Activated CD4-positive, alpha-beta T cell treated with anti-CD3 and anti-CD28 coated beads for 36 hours (primary cell): ENCODE data around the gene DTX1. TPM values are rescaled to one million over a fixed set of nuclear protein-coding genes. Genes with fewer than 3 reads are reported as not detected.

ENCODE experiments used
- ATAC-seq: fragments of 200-7000 bp; cut with Tn5 transposase; one replicate; pipeline ENCODE4 v1.10.0; 2021; ENCODE audit warnings: mild to moderate bottlenecking, moderate library complexity
- CTCF ChIA-PET: fragments of 350-600 bp; sonication (Branson Sonifier 250); formaldehyde crosslinking; loops from one replicate; lab custom pipeline; 2021; ENCODE audit warnings: antibody characterized with exemption; lab: Charles Lee
- POLR2A ChIA-PET: fragments of 350-600 bp; sonication (Branson Sonifier 250); formaldehyde crosslinking; loops from one replicate; lab custom pipeline; 2021; ENCODE audit warnings: antibody characterized with exemption, inconsistent platforms; lab: Charles Lee
- DNase-seq: peaks from one replicate; pipeline ENCODE4 v3.0.0-alpha.2; 2020
- H3K27ac Mint-ChIP-seq: one replicate; pipeline ENCODE4 v1.8.0; 2021; ENCODE audit warnings: mixed read lengths
- H3K27me3 Mint-ChIP-seq: one replicate; pipeline ENCODE4 v1.8.0; 2021; ENCODE audit warnings: mixed read lengths
- H3K36me3 Mint-ChIP-seq: one replicate; pipeline ENCODE4 v1.8.0; 2021; ENCODE audit warnings: low read depth, mixed read lengths
- H3K4me1 Mint-ChIP-seq: one replicate; pipeline ENCODE4 v1.8.0; 2021; ENCODE audit warnings: mixed read lengths
- H3K4me3 Mint-ChIP-seq: one replicate; pipeline ENCODE4 v1.8.0; 2021; ENCODE audit warnings: mild to moderate bottlenecking, moderate library complexity, mixed read lengths
- H3K9me3 Mint-ChIP-seq: one replicate; pipeline ENCODE4 v1.8.0; 2021; ENCODE audit warnings: low read depth, mixed read lengths
- intact Hi-C, 2 experiments: fragments of 100-400 bp; cut with DNase I in 1 of 2; cut with micrococcal nuclease in 1 of 2; formaldehyde crosslinking; loops; one replicate each; pipeline versions ENCODE4 v1.14.2 to v1.15.1; 2022 to 2024; cut with DNase I, micrococcal nuclease
- total RNA-seq, 2 experiments: library from RNA; stranded (reverse); gene quantifications; one replicate each; pipeline ENCODE4 v1.2.3, GENCODE V29; 2021

DTX1 gene
- total RNA-seq, 2 experiments from 2014 or later: 12.0 to 12.9 TPM

DNA sequence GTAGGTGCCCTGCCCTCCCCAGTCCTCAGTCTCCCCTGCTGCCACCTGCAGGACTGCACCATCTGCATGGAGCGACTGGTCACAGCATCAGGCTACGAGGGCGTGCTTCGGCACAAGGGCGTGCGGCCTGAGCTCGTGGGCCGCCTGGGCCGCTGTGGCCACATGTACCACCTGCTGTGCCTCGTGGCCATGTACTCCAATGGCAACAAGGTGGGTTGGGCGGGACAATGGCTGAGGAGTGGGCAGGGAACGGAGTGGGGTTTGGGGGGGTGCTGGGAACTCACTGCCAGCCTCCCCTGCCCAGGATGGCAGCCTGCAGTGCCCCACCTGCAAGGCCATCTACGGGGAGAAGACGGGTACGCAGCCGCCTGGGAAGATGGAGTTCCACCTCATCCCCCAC is 38.2 kb downstream of the DTX1 start:
- ChIA-PET CTCF (no interaction called here), POLR2A (interaction anchor here (0.6 kb wide), 1 partner anchor 89 kb away, joined by 4 read pairs; no protein-coding TSS in a partner anchor)
- Mint-ChIP-seq H3K9me3 (no peaks in the 10 kb centered on the region), H3K4me3 (no peak overlapping the region), H3K4me1 (peaks cover 52% of the 10 kb centered on the region), H3K27me3 (no peaks in the 10 kb centered on the region), H3K36me3 (no peaks in the 10 kb centered on the region), H3K27ac (no peak overlapping the region)
- intact Hi-C loops: loop anchor here (5.0 to 10.0 kb wide), 4 partner anchors 58 to 187 kb away; partner anchors contain the start of gene OAS1 (in 1 of the 2)
- DNase-seq (no peak), ATAC-seq (no peak)

DNA sequence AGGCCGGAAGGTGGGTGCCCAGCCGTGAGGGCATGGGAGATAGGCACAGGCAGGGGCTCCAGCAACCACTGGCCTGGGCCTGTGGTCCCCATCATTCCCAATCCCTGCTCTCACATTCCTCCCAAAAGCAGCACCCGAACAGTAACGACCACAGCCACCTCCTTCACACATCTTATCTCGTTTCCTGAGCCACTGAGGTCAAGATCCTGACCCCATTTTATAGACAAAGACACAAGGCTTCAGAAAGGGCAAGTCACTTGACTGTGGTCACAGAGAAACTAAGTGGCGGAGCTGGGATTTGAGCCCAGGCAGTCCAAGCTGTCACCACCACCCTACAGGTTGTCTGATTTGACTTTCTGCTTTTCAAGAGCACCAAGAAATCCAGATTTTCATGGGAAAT is 38.9 kb downstream of the DTX1 start:
- Mint-ChIP-seq H3K4me1 (peaks cover 46% of the 10 kb centered on the region), H3K9me3 (no peaks in the 10 kb centered on the region), H3K4me3 (no peak overlapping the region), H3K36me3 (no peaks in the 10 kb centered on the region), H3K27me3 (no peaks in the 10 kb centered on the region), H3K27ac (no peak overlapping the region)
- intact Hi-C loops: loop anchor here (5.0 to 10.0 kb wide), 4 partner anchors 57 to 188 kb away; partner anchors contain the start of gene OAS1 (in 1 of the 2)
- ChIA-PET POLR2A (interaction anchor here (0.6 kb wide), 1 partner anchor 57 kb away, joined by 3 read pairs; no protein-coding TSS in a partner anchor), CTCF (interaction anchor here (1.5 kb wide), 1 partner anchor 46 kb away, joined by 6 read pairs; no protein-coding TSS in a partner anchor)
- no peak for ATAC-seq
- no peak for DNase-seq

DNA sequence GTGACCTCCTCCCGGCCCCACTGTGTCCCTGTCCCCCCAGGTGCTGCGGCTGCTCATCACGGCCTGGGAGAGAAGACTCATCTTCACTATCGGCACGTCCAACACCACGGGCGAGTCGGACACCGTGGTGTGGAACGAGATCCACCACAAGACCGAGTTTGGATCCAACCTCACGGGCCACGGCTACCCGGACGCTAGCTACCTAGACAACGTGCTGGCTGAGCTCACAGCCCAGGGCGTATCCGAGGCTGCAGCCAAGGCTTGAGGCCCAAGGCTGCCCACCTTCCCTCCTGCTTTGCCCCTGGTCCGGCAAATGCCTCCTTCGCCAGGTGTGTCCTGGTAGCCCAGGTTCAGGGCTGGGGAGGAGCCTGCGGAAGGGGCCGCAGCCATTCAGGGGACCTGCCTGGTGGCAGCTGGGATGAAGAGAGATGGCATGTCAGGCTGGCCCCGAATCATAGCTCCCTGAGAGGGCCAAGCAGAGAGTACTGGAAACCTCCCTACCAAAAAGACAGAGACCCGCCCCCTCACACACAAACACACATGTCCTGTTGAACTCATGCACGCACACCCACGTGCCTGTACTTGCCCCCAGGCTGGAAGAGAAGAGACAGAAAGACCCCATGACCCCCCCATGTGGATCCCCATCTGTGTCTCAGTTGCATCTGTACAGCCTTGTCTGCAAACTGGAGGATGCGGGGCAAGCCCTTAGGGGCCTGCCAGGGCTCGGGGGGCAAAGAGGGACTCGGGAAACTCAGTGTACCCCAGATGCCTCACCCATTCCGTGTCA is 40.3 kb downstream of the DTX1 start:
- Mint-ChIP-seq H3K9me3 (no peaks in the 10 kb centered on the region), H3K4me3 (no peak overlapping the region), H3K36me3 (no peaks in the 10 kb centered on the region), H3K27ac (no peak overlapping the region), H3K4me1 (peaks cover 32% of the 10 kb centered on the region), H3K27me3 (no peaks in the 10 kb centered on the region)
- intact Hi-C loops: loop anchor here (5.0 to 10.0 kb wide), 4 partner anchors 55 to 190 kb away; partner anchors contain the start of gene OAS1 (in 1 of the 2)
- no peak for DNase-seq
- no peak for ATAC-seq
- ChIA-PET POLR2A (no interaction called here), CTCF (interaction anchor here (0.7 to 1.5 kb wide), 8 partner anchors 12 to 104 kb away, joined by 3 to 6 read pairs (median 3); no protein-coding TSS in a partner anchor)

DNA sequence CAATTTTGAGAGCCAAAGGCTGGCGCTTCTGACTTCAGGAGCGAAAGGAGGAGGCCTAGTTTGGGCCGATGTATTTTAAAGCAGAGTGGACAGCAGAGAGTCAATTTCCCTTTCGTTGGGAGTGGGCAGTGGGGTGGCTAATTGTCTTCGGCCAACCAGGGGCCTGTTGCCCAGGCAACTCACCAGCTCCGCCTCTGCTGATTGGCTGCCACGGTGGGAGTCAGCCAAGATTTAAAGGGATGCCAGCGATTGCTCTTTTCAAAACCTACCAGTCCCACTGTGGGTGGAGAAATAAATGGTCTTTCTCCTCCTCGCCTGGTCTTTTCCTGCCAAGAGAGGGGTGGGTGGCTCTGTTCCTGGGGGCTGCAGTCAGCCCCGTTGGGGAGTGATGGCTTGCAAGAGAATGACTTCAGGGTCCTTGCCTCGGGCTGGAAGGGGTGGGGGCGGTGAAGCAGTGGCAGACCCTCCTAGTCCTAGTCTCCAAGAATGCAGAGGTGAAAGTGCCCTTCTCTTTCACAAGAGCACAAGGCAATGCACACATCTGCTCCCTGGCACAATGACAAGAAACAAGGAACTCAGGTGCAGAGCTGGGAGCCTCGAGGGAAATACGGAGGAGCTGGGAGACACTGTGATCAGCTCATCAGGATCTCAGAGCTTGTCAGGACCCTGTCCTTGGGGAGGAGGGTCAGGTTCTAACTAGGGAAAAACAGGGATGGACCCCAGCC is 41.3 kb downstream of the DTX1 start:
- Mint-ChIP-seq H3K36me3 (no peaks in the 10 kb centered on the region), H3K4me3 (no peak overlapping the region), H3K27me3 (no peaks in the 10 kb centered on the region), H3K9me3 (no peaks in the 10 kb centered on the region), H3K4me1 (peaks cover 22% of the 10 kb centered on the region), H3K27ac (no peak overlapping the region)
- CTCF ChIA-PET: interaction anchor here (0.6 to 2.6 kb wide), 14 partner anchors 8 to 107 kb away, joined by 3 to 30 read pairs (median 3); no protein-coding TSS in a partner anchor
- ATAC-seq (peak; percentile 13), DNase-seq (no peak)
- POLR2A ChIA-PET: interaction anchor here (0.6 kb wide), 1 partner anchor 13 kb away, joined by 3 read pairs; no protein-coding TSS in a partner anchor
- intact Hi-C loops: loop anchor here (1.0 to 10.0 kb wide), 9 partner anchors 37 to 191 kb away; partner anchors contain the start of genes DTX1 (in 1 of the 2), OAS1 (in 1 of the 2) and RASAL1 (in 1 of the 2)

DNA sequence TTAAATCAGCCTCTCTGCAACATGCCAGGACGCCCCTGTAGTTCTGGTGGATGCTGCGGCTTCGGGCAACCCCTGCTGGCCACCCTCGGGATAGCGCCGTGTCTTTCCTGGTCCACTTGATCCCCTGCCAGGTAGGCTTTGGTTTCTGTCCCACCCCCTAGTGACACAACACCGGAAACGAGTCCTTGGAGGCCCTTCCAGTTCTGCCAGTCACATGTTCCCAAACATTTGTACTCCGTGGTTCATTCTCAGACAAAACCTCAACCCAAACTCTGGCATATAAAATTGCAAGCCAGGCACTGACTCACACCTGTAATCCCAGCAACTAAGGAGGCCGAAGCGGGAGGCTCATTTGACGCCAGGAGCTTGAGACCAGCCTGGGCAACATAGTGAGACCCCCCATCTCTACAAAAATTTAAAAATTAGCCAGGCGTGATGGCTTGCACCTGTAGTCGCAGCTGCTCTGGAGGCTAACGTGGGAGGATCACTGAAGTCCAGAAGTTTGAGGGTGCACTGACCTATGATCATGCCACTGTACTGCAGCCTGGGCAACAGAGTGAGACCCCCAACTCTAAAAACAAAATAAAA is 42.0 kb downstream of the DTX1 start:
- Mint-ChIP-seq H3K4me1 (peaks cover 21% of the 10 kb centered on the region), H3K9me3 (no peaks in the 10 kb centered on the region), H3K36me3 (no peaks in the 10 kb centered on the region), H3K4me3 (no peak overlapping the region), H3K27ac (peak overlapping the region; percentile 70), H3K27me3 (no peaks in the 10 kb centered on the region)
- peak; percentile 88 for DNase-seq
- peak; percentile 89 for ATAC-seq
- CTCF ChIA-PET: interaction anchor here (0.7 to 2.6 kb wide), 17 partner anchors 8 to 702 kb away, joined by 3 to 30 read pairs (median 3); no protein-coding TSS in a partner anchor
- POLR2A ChIA-PET: interaction anchor here (0.6 kb wide), 2 partner anchors 14 to 41 kb away, joined by 3 to 5 read pairs; no protein-coding TSS in a partner anchor
- intact Hi-C loops: loop anchor here (1.0 to 10.0 kb wide), 9 partner anchors 36 to 191 kb away; partner anchors contain the start of genes DTX1 (in 1 of the 2), OAS1 (in 1 of the 2) and RASAL1 (in 1 of the 2)

DNA sequence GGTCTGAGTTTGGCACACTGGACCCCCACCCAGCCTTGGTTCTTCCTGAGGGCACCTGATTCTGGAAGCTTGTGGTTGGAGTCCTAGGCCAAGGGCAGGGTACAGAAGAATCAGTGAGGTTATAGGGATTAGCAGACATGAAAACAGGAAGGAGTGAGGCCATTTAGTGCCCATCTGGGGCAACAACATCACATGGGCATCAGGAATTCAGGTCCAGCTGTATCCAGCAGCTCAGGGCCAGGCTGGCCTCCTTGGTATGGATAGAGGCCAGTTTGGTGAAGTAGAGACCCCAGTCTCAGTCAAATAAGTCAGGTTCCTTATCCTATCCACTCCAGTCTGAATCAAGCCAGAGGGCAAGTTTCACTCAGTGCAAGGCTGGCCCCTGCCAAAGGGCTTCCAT is 42.8 kb downstream of the DTX1 start:
- ChIA-PET POLR2A (no interaction called here), CTCF (interaction anchor here (0.7 to 2.6 kb wide), 9 partner anchors 7 to 703 kb away, joined by 3 to 30 read pairs (median 5); no protein-coding TSS in a partner anchor)
- H3K27me3 Mint-ChIP-seq: no peaks in the 10 kb centered on the region
- intact Hi-C loops: loop anchor here (2.0 to 10.0 kb wide), 7 partner anchors 35 to 192 kb away; partner anchors contain the start of genes DTX1 (in 1 of the 2), OAS1 (in 1 of the 2) and RASAL1 (in 1 of the 2)
- no peaks in the 10 kb centered on the region for H3K36me3 Mint-ChIP-seq
- DNase-seq (no peak), ATAC-seq (no peak)
- no peak overlapping the region for H3K4me3 Mint-ChIP-seq
- H3K27ac Mint-ChIP-seq: no peak overlapping the region
- H3K4me1 Mint-ChIP-seq: peaks cover 24% of the 10 kb centered on the region
- H3K9me3 Mint-ChIP-seq: no peaks in the 10 kb centered on the region

DNA sequence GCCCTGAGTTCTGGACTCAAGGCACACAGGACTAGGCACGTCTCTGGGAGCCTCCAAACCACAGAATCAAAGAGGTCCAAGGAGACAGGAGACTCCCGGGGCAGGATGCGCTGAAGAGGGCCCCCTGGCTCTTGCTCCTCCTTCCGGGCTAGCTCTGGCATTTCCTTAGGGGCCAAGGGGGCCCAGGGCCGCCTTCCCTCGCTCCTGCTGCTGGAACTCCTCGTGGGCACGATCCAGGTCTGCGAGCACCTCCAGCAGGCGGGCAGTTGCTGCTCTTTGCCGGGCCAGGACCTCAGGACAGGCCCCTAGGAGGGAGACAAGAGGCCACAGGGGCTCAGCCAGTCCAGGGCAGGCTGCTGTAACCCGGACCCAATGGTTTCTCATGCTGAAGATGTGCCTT is 43.2 kb downstream of the DTX1 start:
- ATAC-seq (no peak), DNase-seq (no peak)
- H3K4me1 Mint-ChIP-seq: peaks cover 24% of the 10 kb centered on the region
- CTCF ChIA-PET: interaction anchor here (1.5 to 2.6 kb wide), 2 partner anchors 72 to 107 kb away, joined by 4 to 11 read pairs; no protein-coding TSS in a partner anchor
- H3K9me3 Mint-ChIP-seq: no peaks in the 10 kb centered on the region
- H3K27me3 Mint-ChIP-seq: no peaks in the 10 kb centered on the region
- H3K4me3 Mint-ChIP-seq: no peak overlapping the region
- no peak overlapping the region for H3K27ac Mint-ChIP-seq
- no peaks in the 10 kb centered on the region for H3K36me3 Mint-ChIP-seq
- intact Hi-C loops: loop anchor here (2.0 to 10.0 kb wide), 7 partner anchors 35 to 192 kb away; partner anchors contain the start of genes DTX1 (in 1 of the 2), OAS1 (in 1 of the 2) and RASAL1 (in 1 of the 2)
- POLR2A ChIA-PET: no interaction called here

DNA sequence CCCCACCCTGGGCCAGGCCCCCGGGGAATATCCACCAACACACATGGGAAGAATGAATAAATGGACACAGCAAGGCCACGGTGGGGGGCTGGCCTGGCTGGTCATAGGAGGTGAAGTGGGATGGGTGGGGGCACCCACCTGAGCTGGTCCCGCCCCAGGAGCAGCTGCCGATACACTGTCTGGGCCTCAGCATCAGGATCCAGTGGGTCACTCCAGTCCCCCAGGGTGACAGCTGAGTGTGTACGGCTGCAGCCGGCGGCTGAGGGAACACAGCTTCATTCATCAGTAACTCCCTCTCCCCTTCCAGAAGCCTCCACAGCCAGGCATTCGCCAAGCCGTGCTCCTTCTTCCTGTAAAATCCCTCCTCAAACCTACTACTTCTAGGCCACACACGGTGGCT is 45.2 kb downstream of the DTX1 start:
- DNase-seq (no peak), ATAC-seq (no peak)
- intact Hi-C loops: no loop called here
- Mint-ChIP-seq H3K4me3 (no peak overlapping the region), H3K9me3 (no peaks in the 10 kb centered on the region), H3K27me3 (no peaks in the 10 kb centered on the region), H3K4me1 (peaks cover 19% of the 10 kb centered on the region), H3K36me3 (no peaks in the 10 kb centered on the region), H3K27ac (no peak overlapping the region)
- POLR2A ChIA-PET: interaction anchor here (0.7 kb wide), 1 partner anchor 415 kb away, joined by 3 read pairs; no protein-coding TSS in a partner anchor
- CTCF ChIA-PET: interaction anchor here (0.9 to 2.0 kb wide), 4 partner anchors 13 to 72 kb away, joined by 3 to 11 read pairs (median 6); no protein-coding TSS in a partner anchor

DNA sequence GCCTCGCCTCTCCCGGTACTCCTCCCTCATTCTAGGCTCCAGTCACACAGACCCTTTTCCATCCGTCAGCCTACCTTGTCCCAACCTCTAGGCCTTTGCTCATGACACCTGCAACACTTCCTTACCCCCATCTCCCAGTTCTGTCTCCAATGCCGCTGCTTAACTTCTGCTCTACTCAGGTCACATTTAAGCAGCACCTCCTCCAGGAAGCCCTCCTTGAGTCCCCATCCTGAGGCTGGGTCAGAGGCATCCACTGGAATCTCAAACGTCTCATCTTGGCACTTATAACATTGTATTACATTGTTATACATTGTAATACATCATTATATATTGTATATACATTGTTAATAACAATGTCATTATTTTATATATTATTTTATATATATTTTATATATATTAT is 46.3 kb downstream of the DTX1 start:
- Mint-ChIP-seq H3K9me3 (no peaks in the 10 kb centered on the region), H3K36me3 (no peaks in the 10 kb centered on the region), H3K4me3 (no peak overlapping the region), H3K27me3 (no peaks in the 10 kb centered on the region), H3K4me1 (peaks cover 19% of the 10 kb centered on the region), H3K27ac (no peak overlapping the region)
- ChIA-PET POLR2A (no interaction called here), CTCF (interaction anchor here (0.7 to 2.0 kb wide), 4 partner anchors 52 to 109 kb away, joined by 3 to 9 read pairs (median 4); no protein-coding TSS in a partner anchor)
- DNase-seq (no peak), ATAC-seq (no peak)
- intact Hi-C loops: loop anchor here in 1 of 2 experiments (1.0 kb wide), 1 partner anchor 32 kb away; the partner anchor contains the start of gene RASAL1
